Hepatocyte (in vitro differentiated cells): ENCODE data around the gene DCXR.

Source experiments
- EZH2 ChIP-seq: fragments of 200-600 bp; sonication (generic); IDR thresholded peaks from 2 replicates; pipeline ENCODE4 v1.6.1; 2016; ENCODE audit warnings: antibody characterized with exemption, mild to moderate bottlenecking, borderline replicate concordance
- EZH2phosphoT487 ChIP-seq: fragments of 200-600 bp; sonication (generic); IDR thresholded peaks from one replicate; pipeline ENCODE4 v1.6.1; 2018; ENCODE audit warnings: antibody characterized with exemption, mild to moderate bottlenecking, low read depth, moderate library complexity; ENCODE audit not compliant: unreplicated experiment, severe bottlenecking
- TF ChIP-seq, protein P1 (sequence below): fragments of 200-600 bp; sonication (generic); IDR thresholded peaks from 2 replicates; pipeline ENCODE4 v1.5.1; 2016; ENCODE audit warnings: antibody characterized with exemption, mild to moderate bottlenecking; ENCODE audit not compliant: poor library complexity

DNA sequence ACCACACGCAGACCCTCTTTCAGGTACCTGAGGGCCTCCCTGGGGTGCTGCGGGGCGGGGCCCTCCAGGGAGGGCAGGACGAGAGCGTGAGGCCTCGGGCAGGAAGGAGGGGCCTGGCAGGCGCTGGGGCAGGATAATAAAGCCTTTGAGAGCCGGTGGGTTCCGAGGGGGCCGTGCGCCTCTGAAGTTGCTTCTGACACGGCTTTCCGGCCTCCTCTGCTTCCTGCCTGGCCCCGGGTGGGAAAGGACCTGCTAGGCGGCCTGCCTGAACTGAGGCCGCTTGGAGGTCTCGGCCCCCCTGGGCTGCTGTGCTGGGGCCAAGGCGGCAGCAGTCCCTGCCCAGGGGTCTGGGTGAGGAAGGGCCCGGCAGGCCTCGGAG is 25.2 kb downstream of the DCXR start:
- TF ChIP-seq, protein P1, sequence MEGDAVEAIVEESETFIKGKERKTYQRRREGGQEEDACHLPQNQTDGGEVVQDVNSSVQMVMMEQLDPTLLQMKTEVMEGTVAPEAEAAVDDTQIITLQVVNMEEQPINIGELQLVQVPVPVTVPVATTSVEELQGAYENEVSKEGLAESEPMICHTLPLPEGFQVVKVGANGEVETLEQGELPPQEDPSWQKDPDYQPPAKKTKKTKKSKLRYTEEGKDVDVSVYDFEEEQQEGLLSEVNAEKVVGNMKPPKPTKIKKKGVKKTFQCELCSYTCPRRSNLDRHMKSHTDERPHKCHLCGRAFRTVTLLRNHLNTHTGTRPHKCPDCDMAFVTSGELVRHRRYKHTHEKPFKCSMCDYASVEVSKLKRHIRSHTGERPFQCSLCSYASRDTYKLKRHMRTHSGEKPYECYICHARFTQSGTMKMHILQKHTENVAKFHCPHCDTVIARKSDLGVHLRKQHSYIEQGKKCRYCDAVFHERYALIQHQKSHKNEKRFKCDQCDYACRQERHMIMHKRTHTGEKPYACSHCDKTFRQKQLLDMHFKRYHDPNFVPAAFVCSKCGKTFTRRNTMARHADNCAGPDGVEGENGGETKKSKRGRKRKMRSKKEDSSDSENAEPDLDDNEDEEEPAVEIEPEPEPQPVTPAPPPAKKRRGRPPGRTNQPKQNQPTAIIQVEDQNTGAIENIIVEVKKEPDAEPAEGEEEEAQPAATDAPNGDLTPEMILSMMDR = no peak
- TF ChIP-seq EZH2 = no peak
- TF ChIP-seq EZH2phosphoT487 = no peak
